Measurements from ENCODE around the gene RCAN2.

RCAN2 gene

DNA sequence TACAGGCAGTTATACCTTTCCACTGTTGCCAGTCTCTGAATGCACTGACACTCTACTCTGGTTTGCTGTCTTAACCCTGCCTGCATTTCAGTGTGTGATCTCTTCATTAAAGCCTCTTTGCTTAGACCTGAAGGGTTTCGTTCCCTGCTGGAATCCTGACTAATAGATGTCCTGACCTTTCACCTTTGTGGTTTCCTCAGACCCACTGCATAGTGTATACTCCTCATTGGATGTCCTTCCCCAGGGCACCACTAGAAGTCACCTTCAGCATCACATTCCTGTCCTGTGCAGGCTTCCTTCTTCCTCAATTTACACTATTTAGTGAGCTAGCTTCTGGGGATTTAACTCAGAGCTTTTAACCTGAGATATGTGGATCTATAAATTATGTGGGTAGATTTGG lies 120.6 kb downstream of the RCAN2 start:
- Histone ChIP-seq H3K4me1 (ENCODE audit: control insufficient read depth in 1 of 2, insufficient read depth in 1 of 2, low read depth in 1 of 2, low read length in 1 of 2) (no peaks in the 10 kb centered on the region), H3K36me3 (no peaks in the 10 kb centered on the region), H3K27me3 (no peaks in the 10 kb centered on the region), H3K9me3 (no peaks in the 10 kb centered on the region), H3K4me3 (ENCODE audit: low read depth in 1 of 2, low read length in 1 of 2) (no peak overlapping the region), H3K27ac (no peak overlapping the region)
- no peak for TF ChIP-seq CTCF (IDR thresholded peaks at IDR 0.05)

- Histone ChIP-seq H3K27me3 (no peaks in the 10 kb centered on the region), H3K27ac (no peak overlapping the region), H3K4me3 (ENCODE audit: low read depth in 1 of 2, low read length in 1 of 2) (no peak overlapping the region), H3K9me3 (no peaks in the 10 kb centered on the region), H3K36me3 (no peaks in the 10 kb centered on the region), H3K4me1 (ENCODE audit: control insufficient read depth in 1 of 2, insufficient read depth in 1 of 2, low read depth in 1 of 2, low read length in 1 of 2) (no peaks in the 10 kb centered on the region)
- TF ChIP-seq CTCF (IDR thresholded peaks at IDR 0.05), result no peak
These were observed 123.1 kb downstream of the RCAN2 start for GRCh38 chr6:46368169-46368536.

DNA sequence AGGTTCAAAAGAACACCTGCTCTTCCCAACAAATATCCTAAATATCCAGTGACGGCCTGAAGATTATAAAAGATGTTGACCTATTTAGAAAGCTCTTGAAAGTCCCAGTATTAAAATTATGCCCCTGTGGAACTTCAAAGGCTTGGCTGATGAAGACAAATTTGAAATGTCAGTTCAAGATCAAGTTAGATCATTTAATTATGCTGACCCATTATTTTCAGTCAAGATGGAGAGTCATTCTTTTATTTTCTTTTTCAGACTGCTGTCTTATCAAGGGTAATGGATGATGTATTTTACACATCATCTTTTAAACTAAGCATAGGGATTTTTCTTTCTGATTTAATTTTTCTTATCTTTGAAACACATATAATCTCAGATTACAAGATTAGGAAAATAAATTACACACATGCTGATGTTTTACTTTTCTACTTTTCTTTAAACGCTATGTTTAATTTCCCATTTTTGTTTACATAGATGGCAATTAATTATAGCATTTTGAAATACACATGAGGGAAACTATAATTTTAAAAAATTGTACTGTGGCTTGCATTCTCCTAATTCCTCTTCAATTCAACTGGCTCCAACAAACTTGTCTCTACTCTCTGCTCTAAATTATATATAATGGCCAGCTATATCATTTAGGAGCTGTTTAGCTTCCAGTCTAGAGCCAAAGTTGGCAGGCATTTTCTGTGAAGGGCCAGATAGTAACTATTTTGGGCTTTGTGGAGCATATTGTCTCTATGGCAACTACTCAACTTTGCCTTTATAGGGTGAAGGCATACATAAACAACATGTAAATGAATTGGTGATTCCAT lies 123.7 kb downstream of the RCAN2 start:
- Histone ChIP-seq H3K36me3 (no peaks in the 10 kb centered on the region), H3K4me1 (ENCODE audit: control insufficient read depth in 1 of 2, insufficient read depth in 1 of 2, low read depth in 1 of 2, low read length in 1 of 2) (no peaks in the 10 kb centered on the region), H3K9me3 (no peaks in the 10 kb centered on the region), H3K27me3 (no peaks in the 10 kb centered on the region), H3K4me3 (ENCODE audit: low read depth in 1 of 2, low read length in 1 of 2) (no peak overlapping the region), H3K27ac (no peak overlapping the region)
- TF ChIP-seq CTCF (IDR thresholded peaks at IDR 0.05), result no peak

DNA sequence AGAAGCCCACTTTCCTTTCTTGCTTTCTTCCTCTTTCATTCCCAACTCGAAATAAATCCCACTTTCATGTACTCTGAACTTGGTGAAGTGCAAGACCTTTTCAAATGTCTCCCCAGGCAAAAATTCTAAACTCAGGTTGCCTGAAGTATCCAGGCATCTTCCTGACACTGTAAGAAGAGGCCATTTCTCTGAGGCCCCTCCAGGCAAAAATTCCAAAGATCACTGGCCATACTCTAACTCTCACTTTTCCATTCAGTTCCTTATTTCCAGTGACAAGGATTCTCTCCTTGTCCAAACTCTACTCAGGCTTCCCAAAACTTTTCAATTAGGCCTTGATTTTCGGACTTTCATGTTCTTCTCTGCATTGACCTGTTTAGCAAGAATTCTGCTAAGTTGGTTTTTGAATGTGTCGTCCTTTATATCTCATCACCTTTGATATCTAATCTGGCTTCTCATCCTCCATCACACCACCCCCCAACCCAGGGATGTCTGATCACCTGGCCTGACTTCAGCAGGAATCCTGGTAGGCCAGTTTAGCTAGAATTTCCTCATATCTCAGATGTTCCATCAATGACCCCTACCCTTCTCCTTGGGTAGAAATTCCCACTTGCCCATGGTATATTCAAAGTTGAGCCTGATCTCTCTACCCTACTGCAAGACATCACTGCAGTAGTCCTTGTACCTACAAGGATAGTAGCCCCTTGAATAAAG lies 124.9 kb downstream of the RCAN2 start:
- Histone ChIP-seq H3K4me3 (ENCODE audit: low read depth in 1 of 2, low read length in 1 of 2) (no peak overlapping the region), H3K27ac (no peak overlapping the region), H3K36me3 (no peaks in the 10 kb centered on the region), H3K9me3 (no peaks in the 10 kb centered on the region), H3K4me1 (ENCODE audit: control insufficient read depth in 1 of 2, insufficient read depth in 1 of 2, low read depth in 1 of 2, low read length in 1 of 2) (no peaks in the 10 kb centered on the region), H3K27me3 (no peaks in the 10 kb centered on the region)
- no peak for TF ChIP-seq CTCF (IDR thresholded peaks at IDR 0.05)

GRCh38 chr6:46357591-46357990 lies 133.7 kb downstream of the RCAN2 start:
- Histone ChIP-seq H3K4me3 (ENCODE audit: low read depth in 1 of 2, low read length in 1 of 2) (no peak overlapping the region), H3K27me3 (no peaks in the 10 kb centered on the region), H3K27ac (no peak overlapping the region), H3K36me3 (no peaks in the 10 kb centered on the region), H3K4me1 (ENCODE audit: control insufficient read depth in 1 of 2, insufficient read depth in 1 of 2, low read depth in 1 of 2, low read length in 1 of 2) (no peaks in the 10 kb centered on the region), H3K9me3 (no peaks in the 10 kb centered on the region)
- TF ChIP-seq CTCF (IDR thresholded peaks at IDR 0.05), result no peak
